Neural progenitor cell (in vitro differentiated cells): ENCODE data around the gene MEGF9.

Source experiments
- CTCF ChIP-seq: fragments of 200-600 bp; sonication (generic); IDR thresholded peaks from 2 replicates; pipeline ENCODE4 v1.5.1; 2017; ENCODE audit warnings: antibody characterized with exemption, mild to moderate bottlenecking
- EZH2 ChIP-seq: fragments of 200-600 bp; sonication (generic); IDR thresholded peaks from 2 replicates; pipeline ENCODE4 v1.6.1; 2017; ENCODE audit warnings: antibody characterized with exemption, mild to moderate bottlenecking, moderate library complexity
- EZH2phosphoT487 ChIP-seq: fragments of 200-600 bp; sonication (generic); IDR thresholded peaks from 2 replicates; pipeline ENCODE4 v1.6.1; 2017; ENCODE audit warnings: antibody characterized with exemption

DNA sequence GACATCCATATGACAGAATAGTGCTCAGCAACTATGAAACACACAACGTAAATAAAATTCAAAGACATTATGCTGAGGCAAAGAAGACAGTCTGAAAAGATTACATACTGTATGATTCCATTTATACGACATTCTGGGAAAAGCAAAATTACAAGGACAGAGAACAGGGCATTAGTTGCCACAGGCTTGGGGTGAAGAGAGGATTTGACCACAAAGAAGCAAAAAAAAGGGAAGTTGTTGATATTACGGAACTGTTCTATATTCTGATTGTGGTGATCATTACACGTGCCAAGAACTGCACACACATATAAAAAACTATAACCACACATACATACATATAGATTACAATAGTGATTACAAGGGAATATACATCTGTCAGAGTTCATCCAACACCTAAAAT, 158.4 kb downstream of the MEGF9 start:
- TF ChIP-seq CTCF, result no peak
- no peak for TF ChIP-seq EZH2
- TF ChIP-seq EZH2phosphoT487, result no peak
